ENCODE data around the gene TTLL9. TPM values are rescaled to one million over a fixed set of nuclear protein-coding genes. Genes with fewer than 3 reads are reported as not detected.
A peak's percentile ranks its signal among the peaks of the same experiment; 100 is the strongest.

Gene TTLL9
- total RNA-seq, 1 donor from 2014 or later: 0.16 TPM

GRCh38 chr20:31858760-31859083, 11.7 kb upstream of the TTLL9 start:
- no peak for ATAC-seq

- ATAC-seq: no peak
Observed at GRCh38 chr20:31859266-31859997, 11.0 kb upstream of the TTLL9 start.

- ATAC-seq: no peak
Observed at GRCh38 chr20:31859998-31860380, 10.4 kb upstream of the TTLL9 start.

GRCh38 chr20:31860390-31861134, 9.9 kb upstream of the TTLL9 start:
- peak; percentile 72 for ATAC-seq

- ATAC-seq: peak; percentile 35
Observed at GRCh38 chr20:31861135-31861384, 9.4 kb upstream of the TTLL9 start.

- peak; percentile 68 for ATAC-seq
Observed at GRCh38 chr20:31861385-31862156, 8.9 kb upstream of the TTLL9 start.

GRCh38 chr20:31862157-31862470, 8.3 kb upstream of the TTLL9 start:
- no peak for ATAC-seq

GRCh38 chr20:31862506-31862905, 7.9 kb upstream of the TTLL9 start:
- ATAC-seq: no peak

- no peak for ATAC-seq
Observed at GRCh38 chr20:31863296-31864085, 6.9 kb upstream of the TTLL9 start.

- no peak for ATAC-seq
Observed at GRCh38 chr20:31864521-31865400, 5.7 kb upstream of the TTLL9 start.

- no peak for ATAC-seq
Observed at GRCh38 chr20:31866221-31866620, 4.2 kb upstream of the TTLL9 start.

- no peak for ATAC-seq
Observed at GRCh38 chr20:31868853-31869672, 1.4 kb upstream of the TTLL9 start.

GRCh38 chr20:31869673-31869941, 827 bp upstream of the TTLL9 start:
- no peak for ATAC-seq

- ATAC-seq: no peak
Observed at GRCh38 chr20:31870726-31871617, 538 bp downstream of the TTLL9 start.

GRCh38 chr20:31871618-31871954, 1.2 kb downstream of the TTLL9 start:
- ATAC-seq: no peak

GRCh38 chr20:31872406-31872805, 2.0 kb downstream of the TTLL9 start:
- no peak for ATAC-seq

- no peak for ATAC-seq
Observed at GRCh38 chr20:31875671-31876070, 5.2 kb downstream of the TTLL9 start.

- ATAC-seq: no peak
Observed at GRCh38 chr20:31877684-31878083, 7.2 kb downstream of the TTLL9 start.

GRCh38 chr20:31879143-31879987, 8.9 kb downstream of the TTLL9 start:
- ATAC-seq: peak; percentile 96

- ATAC-seq: no peak
Observed at GRCh38 chr20:31881945-31882344, 11.5 kb downstream of the TTLL9 start.

Data from esophagus mucosa (tissue), 1 donor.